Gastroesophageal sphincter (tissue), 4 donors: Measurements from ENCODE around the gene RASSF7. TPM values are rescaled to one million over a fixed set of nuclear protein-coding genes. Genes with fewer than 3 reads are reported as not detected.

Source experiments
- ATAC-seq: fragments of 150-250 bp; one replicate; pipeline ENCODE4 v1.9.1; 2016; ENCODE audit warnings: mild to moderate bottlenecking, moderate library complexity
- H3K27ac ChIP-seq, 4 donors: fragments of 200-600 bp; sonication (generic) in 3 of 4; 1 replicate in 3 of 4; 2 replicates in 1 of 4; pipeline ENCODE4 v1.5.1; 2016 to 2019
- H3K27me3 ChIP-seq: fragments of 200-600 bp; sonication (generic); one replicate; pipeline ENCODE4 v1.5.1; 2019
- H3K36me3 ChIP-seq, 2 donors: fragments of 200-600 bp; sonication (generic); one replicate each; pipeline ENCODE4 v1.5.1; 2019; ENCODE audit warnings: control low read depth in 1 of 2
- H3K4me1 ChIP-seq, 3 donors: fragments of 200-600 bp; sonication (generic); 1 replicate in 2 of 3; 2 replicates in 1 of 3; pipeline ENCODE4 v1.5.1; 2016 to 2019; ENCODE audit warnings: control low read depth in 2 of 3
- H3K4me3 ChIP-seq, 2 donors: fragments of 200-600 bp; sonication (generic); one replicate each; pipeline ENCODE4 v1.5.1; 2019; ENCODE audit warnings: mild to moderate bottlenecking in 1 of 2, moderate library complexity in 1 of 2
- H3K9me3 ChIP-seq, 3 donors: fragments of 200-600 bp; sonication (generic); one replicate each; pipeline ENCODE4 v1.5.1; 2017 to 2019; ENCODE audit warnings: control low read depth in 2 of 3
- CTCF ChIP-seq, 4 experiments: fragments of 200-600 bp in 2 of 4; fragments of 450-650 bp in 2 of 4; sonication (generic) in 1 of 4; IDR thresholded peaks; one replicate each; pipeline ENCODE4 v1.5.1; 2017 to 2019; ENCODE audit warnings: antibody characterized with exemption in 4 of 4, mild to moderate bottlenecking in 2 of 4, moderate library complexity in 2 of 4
- EP300 ChIP-seq: sonication (generic); formaldehyde crosslinking; IDR thresholded peaks from one replicate; pipeline ENCODE4 v1.6.1; 2017; ENCODE audit warnings: antibody characterized with exemption, mild to moderate bottlenecking
- POLR2A ChIP-seq, 2 donors: fragments of 450-650 bp; IDR thresholded peaks; one replicate each; pipeline ENCODE4 v1.6.1; 2017; ENCODE audit warnings: antibody characterized with exemption in 2 of 2, mild to moderate bottlenecking in 2 of 2, moderate library complexity in 1 of 2
- POLR2AphosphoS5 ChIP-seq: sonication (generic); formaldehyde crosslinking; IDR thresholded peaks from one replicate; pipeline ENCODE4 v1.6.1; 2017; ENCODE audit warnings: antibody characterized with exemption
- WGBS, 2 donors: methylation state at CpG; one replicate each; pipeline ENCODE4 v1.1.5; 2018; ENCODE audit warnings: low coverage in 1 of 2; 5-methylcytosine and 5-hydroxymethylcytosine counted together
- total RNA-seq, 4 donors: library from RNA; depleted of rRNA; stranded (reverse); fragments of >200 nt; gene quantifications; one replicate each; pipeline ENCODE4 v1.1.0, GENCODE V29; 2016

Gene RASSF7
- total RNA-seq, 4 donors from 2014 or later = 3.4 to 12.5 (median 8.6) TPM

- Histone ChIP-seq H3K27ac (peak overlapping the region in 2 of 4 donors; percentile 95 to 97), H3K36me3 (peaks cover 0 to 14% of the 10 kb centered on the region in 2 donors), H3K4me3 (peak overlapping the region; percentile 77 to 88), H3K9me3 (no peaks in the 10 kb centered on the region), H3K4me1 (peaks cover 0 to 64% (median 45%) of the 10 kb centered on the region in 3 donors), H3K27me3 (no peaks in the 10 kb centered on the region)
- TF ChIP-seq CTCF (IDR thresholded peaks at IDR 0.05) = no peak
- no peak for TF ChIP-seq POLR2A (IDR thresholded peaks at IDR 0.05)
- no peak for TF ChIP-seq POLR2AphosphoS5
- TF ChIP-seq EP300 = no peak
- 70% methylated on average over 5 of the region's 6 CpGs; no CpG with 5 or more reads in 1 of the 2 donors for WGBS, 2 donors
- no peak for ATAC-seq
These were observed 16.8 kb downstream of the RASSF7 start for GRCh38 chr11:577611-577894.

DNA sequence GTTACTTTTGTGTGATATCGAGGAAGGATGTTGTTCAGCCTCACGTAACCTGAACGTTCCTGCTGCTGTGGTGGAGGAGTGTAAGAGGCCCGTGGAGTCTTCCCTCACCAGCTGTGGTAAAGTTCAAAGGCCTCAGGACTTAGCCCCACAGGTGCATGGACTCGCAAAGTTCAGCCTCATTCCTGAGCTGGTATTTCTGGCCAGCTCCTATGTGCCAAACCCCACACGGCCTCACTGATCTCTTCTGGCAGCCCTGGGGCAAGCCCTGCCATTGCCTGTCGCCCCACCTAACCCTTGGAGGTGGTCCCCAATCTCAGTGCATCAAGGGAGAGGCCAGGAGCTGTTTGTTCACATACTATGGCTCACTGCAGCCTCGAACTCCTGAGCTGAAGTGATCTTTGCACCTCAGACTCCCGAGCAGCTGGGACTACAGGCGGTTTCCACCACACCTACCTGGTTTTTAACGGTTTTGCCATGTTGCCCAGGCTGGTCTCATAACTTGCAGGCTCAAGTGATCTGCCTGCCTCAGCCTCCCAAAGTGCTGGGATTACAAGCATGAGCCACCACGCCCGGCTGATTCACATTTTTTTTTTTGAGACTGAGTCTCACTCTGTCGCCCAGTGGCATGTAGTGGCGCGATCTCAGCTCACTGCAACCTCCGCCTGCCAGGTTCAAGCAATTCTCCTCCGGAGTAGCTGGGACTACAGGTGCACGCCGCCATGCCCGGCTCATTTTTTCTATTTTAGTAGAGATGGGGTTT lies 17.7 kb downstream of the RASSF7 start:
- peaks cover 0 to 64% (median 45%) of the 10 kb centered on the region in 3 donors for H3K4me1 ChIP-seq
- no peak for ATAC-seq
- H3K9me3 ChIP-seq = no peaks in the 10 kb centered on the region
- TF ChIP-seq POLR2AphosphoS5 (no peak), EP300 (no peak), CTCF (IDR thresholded peaks at IDR 0.05) (no peak), POLR2A (IDR thresholded peaks at IDR 0.05) (no peak)
- no peaks in the 10 kb centered on the region for H3K27me3 ChIP-seq
- peaks cover 0 to 23% of the 10 kb centered on the region in 2 donors for H3K36me3 ChIP-seq
- WGBS, 2 donors = 61 to 66% methylated on average over 4 to 7 of the region's 21 CpGs
- peak overlapping the region in 1 of 4 donors; percentile 95 for H3K27ac ChIP-seq
- peak overlapping the region in 1 of 2 donors; percentile 88 for H3K4me3 ChIP-seq

GRCh38 chr11:579830-580601 lies 19.2 kb downstream of the RASSF7 start:
- peaks cover 0 to 52% (median 38%) of the 10 kb centered on the region in 3 donors for H3K4me1 ChIP-seq
- ATAC-seq = no peak
- TF ChIP-seq POLR2AphosphoS5 = no peak
- no peak for TF ChIP-seq EP300
- WGBS, 2 donors = 60 to 73% methylated on average over 2 of the region's 20 CpGs
- H3K9me3 ChIP-seq = no peaks in the 10 kb centered on the region
- no peak overlapping the region for H3K4me3 ChIP-seq
- no peak overlapping the region for H3K27ac ChIP-seq
- H3K27me3 ChIP-seq = no peaks in the 10 kb centered on the region
- peaks cover 0 to 39% of the 10 kb centered on the region in 2 donors for H3K36me3 ChIP-seq

DNA sequence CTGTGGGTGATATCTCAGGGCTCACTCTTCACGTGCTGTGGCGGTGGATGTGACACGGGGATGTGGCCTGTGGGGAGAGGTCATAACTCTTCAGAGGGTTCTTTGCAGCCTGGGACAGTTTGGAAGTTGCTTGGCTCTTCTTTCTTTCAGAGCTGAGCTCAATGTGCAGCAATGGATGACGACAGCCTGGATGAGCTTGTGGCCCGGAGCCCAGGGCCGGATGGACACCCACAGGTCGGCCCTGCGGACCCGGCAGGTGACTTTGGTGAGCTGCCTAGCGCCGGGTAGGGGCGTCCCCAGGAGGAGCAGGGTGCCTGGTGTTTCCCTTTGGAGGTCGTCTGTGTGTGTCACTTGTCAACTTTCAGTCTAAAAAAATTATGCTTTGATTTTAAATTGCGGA lies 20.6 kb downstream of the RASSF7 start:
- no peaks in the 10 kb centered on the region for H3K27me3 ChIP-seq
- peaks cover 0 to 46% (median 35%) of the 10 kb centered on the region in 3 donors for H3K4me1 ChIP-seq
- TF ChIP-seq POLR2A (IDR thresholded peaks at IDR 0.05) (no peak), POLR2AphosphoS5 (no peak), EP300 (no peak), CTCF (IDR thresholded peaks at IDR 0.05) (no peak)
- WGBS, 2 donors = 67 to 82% methylated on average over 1 to 10 of the region's 14 CpGs
- no peak for ATAC-seq
- H3K4me3 ChIP-seq = no peak overlapping the region
- peaks cover 0 to 47% of the 10 kb centered on the region in 2 donors for H3K36me3 ChIP-seq
- no peak overlapping the region for H3K27ac ChIP-seq
- H3K9me3 ChIP-seq = no peaks in the 10 kb centered on the region

GRCh38 chr11:581752-582151 lies 21.0 kb downstream of the RASSF7 start:
- ATAC-seq = no peak
- no peak overlapping the region for H3K27ac ChIP-seq
- H3K4me3 ChIP-seq = no peak overlapping the region
- TF ChIP-seq POLR2AphosphoS5 = no peak
- no peak for TF ChIP-seq EP300
- TF ChIP-seq CTCF (IDR thresholded peaks at IDR 0.05) = no peak
- no peak for TF ChIP-seq POLR2A (IDR thresholded peaks at IDR 0.05)
- H3K4me1 ChIP-seq = peaks cover 0 to 46% (median 35%) of the 10 kb centered on the region in 3 donors
- 66 to 83% methylated on average over 1 to 9 of the region's 17 CpGs for WGBS, 2 donors
- H3K36me3 ChIP-seq = peaks cover 0 to 51% of the 10 kb centered on the region in 2 donors
- no peaks in the 10 kb centered on the region for H3K9me3 ChIP-seq
- H3K27me3 ChIP-seq = no peaks in the 10 kb centered on the region
